HUES48 (cell line): ENCODE data around the gene UBR4.

Source experiments
- H3K27ac ChIP-seq: one replicate; pipeline ENCODE4 v1.7.0; 2013; ENCODE audit warnings: low read depth, low read length, inconsistent platforms
- H3K27me3 ChIP-seq: 2 replicates; pipeline ENCODE4 v1.6.1; 2013; ENCODE audit warnings: mild to moderate bottlenecking, low read length; ENCODE audit not compliant: control insufficient read depth, insufficient read depth
- H3K36me3 ChIP-seq: 2 replicates; pipeline ENCODE4 v1.6.1; 2013; ENCODE audit warnings: low read length; ENCODE audit not compliant: control insufficient read depth, insufficient read depth
- H3K4me1 ChIP-seq: 2 replicates; pipeline ENCODE4 v1.6.1; 2013; ENCODE audit warnings: mild to moderate bottlenecking, low read length; ENCODE audit not compliant: control insufficient read depth, insufficient read depth
- H3K4me3 ChIP-seq: 2 replicates; pipeline ENCODE4 v1.5.1; 2013; ENCODE audit warnings: mild to moderate bottlenecking, low read depth, low read length
- H3K9ac ChIP-seq: 2 replicates; pipeline ENCODE4 v1.6.1; 2013; ENCODE audit warnings: mild to moderate bottlenecking, low read depth, low read length, moderate library complexity
- H3K9me3 ChIP-seq: 2 replicates; pipeline ENCODE4 v1.6.1; 2013; ENCODE audit warnings: low read length; ENCODE audit not compliant: control insufficient read depth, insufficient read depth

UBR4 gene

GRCh38 chr1:19091196-19091953 is 118.7 kb downstream of the UBR4 start:
- H3K9me3 ChIP-seq, result no peaks in the 10 kb centered on the region
- H3K4me3 ChIP-seq, result no peak overlapping the region
- H3K4me1 ChIP-seq, result no peaks in the 10 kb centered on the region
- H3K36me3 ChIP-seq, result peaks cover 100% of the 10 kb centered on the region
- H3K27me3 ChIP-seq, result no peaks in the 10 kb centered on the region
- no peak overlapping the region for H3K9ac ChIP-seq
- no peak overlapping the region for H3K27ac ChIP-seq

DNA sequence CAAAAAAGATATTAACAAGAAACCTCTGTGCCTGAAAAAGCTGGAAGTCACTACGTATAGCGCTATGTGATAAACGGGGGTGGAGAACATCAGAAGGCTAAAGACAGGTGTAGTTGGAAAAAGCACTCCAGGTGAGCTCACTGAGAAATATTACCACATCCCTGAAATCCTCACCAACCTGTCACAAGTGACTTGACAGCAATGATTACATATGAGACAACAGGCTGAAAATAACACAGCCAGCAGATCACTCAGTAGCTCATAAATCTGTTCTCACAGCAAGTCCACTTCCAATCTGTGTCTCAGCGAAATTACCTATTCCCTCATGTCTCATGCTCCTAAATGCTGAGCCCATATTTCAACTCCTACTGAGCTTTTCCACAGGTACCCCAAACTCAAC is 120.5 kb downstream of the UBR4 start:
- Histone ChIP-seq H3K27ac (no peak overlapping the region), H3K9me3 (no peaks in the 10 kb centered on the region), H3K4me3 (no peak overlapping the region), H3K4me1 (no peaks in the 10 kb centered on the region), H3K9ac (no peak overlapping the region), H3K27me3 (no peaks in the 10 kb centered on the region), H3K36me3 (peaks cover 98% of the 10 kb centered on the region)

- Histone ChIP-seq H3K4me1 (no peaks in the 10 kb centered on the region), H3K36me3 (peaks cover 98% of the 10 kb centered on the region), H3K9ac (no peak overlapping the region), H3K9me3 (no peaks in the 10 kb centered on the region), H3K27ac (no peak overlapping the region), H3K4me3 (no peak overlapping the region), H3K27me3 (no peaks in the 10 kb centered on the region)
Observed at GRCh38 chr1:19088717-19089442, 121.2 kb downstream of the UBR4 start.

- Histone ChIP-seq H3K9ac (no peak overlapping the region), H3K36me3 (peaks cover 98% of the 10 kb centered on the region), H3K27me3 (no peaks in the 10 kb centered on the region), H3K27ac (no peak overlapping the region), H3K4me3 (no peak overlapping the region), H3K4me1 (no peaks in the 10 kb centered on the region), H3K9me3 (no peaks in the 10 kb centered on the region)
Observed at GRCh38 chr1:19087737-19088594, 122.1 kb downstream of the UBR4 start.

- Histone ChIP-seq H3K36me3 (peaks cover 98% of the 10 kb centered on the region), H3K27ac (no peak overlapping the region), H3K4me3 (no peak overlapping the region), H3K9me3 (no peaks in the 10 kb centered on the region), H3K9ac (no peak overlapping the region), H3K4me1 (no peaks in the 10 kb centered on the region), H3K27me3 (no peaks in the 10 kb centered on the region)
Observed at GRCh38 chr1:19087017-19087736, 122.9 kb downstream of the UBR4 start.

DNA sequence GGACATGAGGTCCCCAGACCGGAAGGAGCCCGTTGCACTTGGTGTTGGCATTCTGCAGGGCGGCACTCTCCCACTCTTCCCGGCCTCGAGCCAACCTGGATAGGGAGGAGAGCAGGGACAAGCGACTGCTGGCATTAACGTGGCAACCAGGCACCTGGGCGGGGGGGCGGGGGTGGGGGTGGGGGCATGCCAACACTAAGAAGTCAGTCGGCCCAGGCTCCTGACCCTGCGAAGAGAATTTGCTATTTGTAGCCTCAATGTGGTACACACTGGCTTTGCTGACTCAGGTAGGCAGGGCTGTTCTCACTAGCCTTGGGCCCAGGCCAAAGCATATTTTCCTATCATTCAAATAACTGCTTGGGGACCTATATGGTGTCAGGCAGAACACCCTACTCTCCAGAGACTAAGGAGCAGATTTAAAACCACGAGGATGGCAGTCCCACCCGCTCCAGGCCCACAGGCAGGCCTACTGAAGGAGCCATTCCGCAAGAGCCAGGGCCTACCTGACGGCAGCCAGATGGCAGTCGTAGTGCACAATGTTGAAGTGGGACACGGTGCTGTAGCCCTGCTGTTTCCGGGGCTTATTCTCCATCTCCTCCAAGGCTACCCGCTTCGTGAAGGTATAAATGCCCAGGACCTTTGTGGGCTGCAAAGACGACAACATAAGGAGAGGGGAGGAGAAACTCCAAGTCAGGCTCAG is 123.7 kb downstream of the UBR4 start:
- H3K27ac ChIP-seq, result no peak overlapping the region
- H3K9me3 ChIP-seq, result no peaks in the 10 kb centered on the region
- peaks cover 98% of the 10 kb centered on the region for H3K36me3 ChIP-seq
- H3K4me3 ChIP-seq, result no peak overlapping the region
- H3K9ac ChIP-seq, result no peak overlapping the region
- no peaks in the 10 kb centered on the region for H3K27me3 ChIP-seq
- no peaks in the 10 kb centered on the region for H3K4me1 ChIP-seq

- H3K36me3 ChIP-seq, result peaks cover 98% of the 10 kb centered on the region
Observed at GRCh38 chr1:19084206-19084738, 125.8 kb downstream of the UBR4 start.

DNA sequence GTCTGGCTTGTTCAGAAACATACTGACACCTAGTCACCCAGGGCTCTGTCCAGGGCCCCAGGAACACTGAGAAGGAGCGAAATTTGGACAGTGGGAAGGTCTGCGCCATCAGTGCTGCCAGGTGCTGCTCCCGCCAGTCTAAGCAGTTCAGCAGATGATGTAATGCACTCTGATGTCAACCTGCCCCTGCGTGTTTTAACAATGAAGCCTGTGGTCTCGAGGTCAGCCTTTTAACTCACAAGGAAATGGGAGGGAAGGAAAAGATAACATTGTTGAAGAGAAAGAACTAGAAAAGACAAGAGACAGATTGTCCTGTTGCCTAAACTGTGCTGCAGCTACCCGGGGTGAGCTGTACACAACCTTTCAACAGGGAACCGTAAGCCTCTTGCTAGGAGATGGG is 127.0 kb downstream of the UBR4 start:
- Histone ChIP-seq H3K9ac (no peak overlapping the region), H3K4me1 (no peaks in the 10 kb centered on the region), H3K27me3 (no peaks in the 10 kb centered on the region), H3K9me3 (no peaks in the 10 kb centered on the region), H3K36me3 (peaks cover 98% of the 10 kb centered on the region), H3K27ac (no peak overlapping the region), H3K4me3 (no peak overlapping the region)

More at GRCh38 chr1:19084206-19084738, 125.8 kb downstream of the UBR4 start:
- no peaks in the 10 kb centered on the region for H3K9me3 ChIP-seq
- no peak overlapping the region for H3K9ac ChIP-seq
- H3K27me3 ChIP-seq, result no peaks in the 10 kb centered on the region
- H3K4me3 ChIP-seq, result no peak overlapping the region
- H3K27ac ChIP-seq, result no peak overlapping the region
- H3K4me1 ChIP-seq, result no peaks in the 10 kb centered on the region

DNA sequence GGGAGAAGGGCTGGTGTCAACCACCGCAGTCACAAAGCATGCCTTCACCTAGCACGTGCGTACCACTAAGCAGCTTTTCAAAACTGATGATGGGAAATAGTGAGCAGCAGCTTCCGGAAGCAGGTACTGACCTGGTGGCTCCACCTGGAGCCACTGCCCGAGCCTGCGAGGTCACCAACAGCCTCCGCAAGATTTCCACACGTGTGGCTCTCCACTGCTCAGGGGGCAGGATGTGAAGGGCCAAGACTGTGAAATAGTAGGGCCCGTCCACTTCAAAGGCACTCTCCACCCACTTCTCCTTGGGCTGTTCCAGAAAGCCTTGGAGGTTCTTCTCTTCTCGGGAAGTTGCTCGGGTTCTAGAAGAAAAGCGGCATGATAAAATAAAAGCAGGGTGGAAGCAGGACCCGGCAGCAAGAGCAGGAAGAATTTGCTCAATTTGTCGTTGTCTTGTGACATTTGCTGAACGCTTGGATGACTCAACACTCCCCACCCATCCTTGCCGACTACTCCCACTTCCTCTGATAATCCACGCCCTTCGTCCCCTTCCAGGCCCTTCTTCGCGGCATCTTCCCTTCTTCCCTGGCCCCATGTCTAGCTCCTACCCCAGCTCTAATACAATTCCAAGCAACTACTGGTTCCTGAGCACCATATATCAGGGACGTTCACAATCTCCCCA is 128.7 kb downstream of the UBR4 start:
- H3K27ac ChIP-seq, result no peak overlapping the region
- H3K9me3 ChIP-seq, result no peaks in the 10 kb centered on the region
- H3K9ac ChIP-seq, result no peak overlapping the region
- H3K36me3 ChIP-seq, result peaks cover 96% of the 10 kb centered on the region
- no peak overlapping the region for H3K4me3 ChIP-seq
- H3K4me1 ChIP-seq, result no peaks in the 10 kb centered on the region
- H3K27me3 ChIP-seq, result no peaks in the 10 kb centered on the region
